Muscle of leg (tissue), 16 donors: ENCODE data around the gene SOS1. TPM values are rescaled to one million over a fixed set of nuclear protein-coding genes. Genes with fewer than 3 reads are reported as not detected.
"Not testable (repeated sequence)": the region's sequence is repeated elsewhere in the genome, so short reads cannot be mapped to it uniquely, and the experiment has no call there.

Experiments used
- DNase-seq: peaks from one replicate; pipeline ENCODE4 v3.0.0; 2013
- H3K27ac ChIP-seq: one replicate; pipeline ENCODE4 v1.5.1; 2013; ENCODE audit warnings: mild to moderate bottlenecking, low read length, control low read depth
- H3K27me3 ChIP-seq: one replicate; pipeline ENCODE4 v1.6.1; 2013; ENCODE audit warnings: low read length; ENCODE audit not compliant: control insufficient read depth, insufficient read depth
- H3K36me3 ChIP-seq: one replicate; pipeline ENCODE4 v1.6.1; 2013; ENCODE audit warnings: low read length; ENCODE audit not compliant: control insufficient read depth, insufficient read depth
- H3K4me1 ChIP-seq: one replicate; pipeline ENCODE4 v1.6.1; 2013; ENCODE audit warnings: low read length; ENCODE audit not compliant: control insufficient read depth, insufficient read depth
- H3K4me3 ChIP-seq: one replicate; pipeline ENCODE4 v1.5.1; 2013; ENCODE audit warnings: low read length, control low read depth
- H3K9me3 ChIP-seq: replicated peaks from 2 replicates; pipeline ENCODE4 v1.6.1; 2013; ENCODE audit warnings: low read depth, low read length; ENCODE audit not compliant: control insufficient read depth
- WGBS: methylation state at CpG from one replicate; pipeline ENCODE4 v1.1.5; 2013; ENCODE audit warnings: missing lambda C conversion rate; ENCODE audit not compliant: insufficient coverage; 5-methylcytosine and 5-hydroxymethylcytosine counted together
- long read RNA-seq, 11 donors: transcript quantifications; one replicate each; lab custom pipeline, GENCODE V29; 2026
- polyA plus RNA-seq, 8 donors: library from polyadenylated mRNA; unstranded; fragments of 120-200 nt; gene quantifications; one replicate each; pipeline versions ENCODE4 v1.2.1 to v1.2.3, GENCODE V29; 2013; ENCODE audit warnings: inconsistent platforms in 1 of 8, low replicate concordance in 1 of 8; ENCODE audit not compliant: insufficient read length in 8 of 8, insufficient read depth in 1 of 8
- total RNA-seq: library from RNA; stranded (reverse); fragments of 120-200 nt; gene quantifications from one replicate; pipeline ENCODE4 v1.2.4, GENCODE V29; 2013

Gene SOS1
- total RNA-seq (24.9 TPM), polyA plus RNA-seq (10 to 100 TPM; 18.5 to 33.8 (median 24.7) TPM)
- long read RNA-seq, donor 1, partial matches to known transcripts, result 0 of 1 reads
- long read RNA-seq, donor 1, other reads (novel, unspliced or antisense), result 0 of 1 reads
- long read RNA-seq, donor 2, result 0 reads
- long read RNA-seq, donor 3, full-length matches to known transcripts, result 3 of 3 reads
- long read RNA-seq, donor 3, partial matches to known transcripts, result 0 of 3 reads
- long read RNA-seq, donor 3, other reads (novel, unspliced or antisense), result 0 of 3 reads
- long read RNA-seq, donor 4, full-length matches to known transcripts, result 5 of 5 reads
- long read RNA-seq, donor 4, partial matches to known transcripts, result 0 of 5 reads
- long read RNA-seq, donor 4, other reads (novel, unspliced or antisense), result 0 of 5 reads
- long read RNA-seq, donor 5, partial matches to known transcripts, result 0 of 2 reads
- long read RNA-seq, donor 5, other reads (novel, unspliced or antisense), result 0 of 2 reads
- long read RNA-seq, donor 6, partial matches to known transcripts, result 0 of 1 reads
- long read RNA-seq, donor 6, other reads (novel, unspliced or antisense), result 0 of 1 reads
- long read RNA-seq, donor 7, result 0 reads
- long read RNA-seq, donor 8, partial matches to known transcripts, result 0 of 2 reads
- long read RNA-seq, donor 8, other reads (novel, unspliced or antisense), result 0 of 2 reads
- long read RNA-seq, donor 9, full-length matches to known transcripts, result 4 of 4 reads
- long read RNA-seq, donor 9, partial matches to known transcripts, result 0 of 4 reads
- long read RNA-seq, donor 9, other reads (novel, unspliced or antisense), result 0 of 4 reads
- long read RNA-seq, donor 10, partial matches to known transcripts, result 0 of 3 reads
- long read RNA-seq, donor 10, other reads (novel, unspliced or antisense), result 0 of 3 reads
- long read RNA-seq, donor 11, partial matches to known transcripts, result 0 of 1 reads
- long read RNA-seq, donor 11, other reads (novel, unspliced or antisense), result 0 of 1 reads

- H3K9me3 ChIP-seq, result no peaks in the 10 kb centered on the region
- peak; percentile 98 for DNase-seq
- peaks cover 21% of the 10 kb centered on the region for H3K4me1 ChIP-seq
- H3K27ac ChIP-seq, result peak within 1 kb of the TSS; percentile 97
- peaks cover 2% of the 10 kb centered on the region for H3K36me3 ChIP-seq
- 1% methylated on average over 57 of the region's 60 CpGs for WGBS
- H3K27me3 ChIP-seq, result no peaks in the 10 kb centered on the region
- H3K4me3 ChIP-seq, result peak within 1 kb of the TSS; percentile 59
Observed at GRCh38 chr2:39120771-39121522, at the start of gene SOS1. Gene SOS1 (minus strand): TSS chr2:39121051. CDS start chr2:39120422, 629 bp downstream.

GRCh38 chr2:39164089-39164488 lies 43.2 kb upstream of the SOS1 start:
- DNase-seq, result no peak
- Histone ChIP-seq H3K4me1 (peaks cover 6% of the 10 kb centered on the region), H3K4me3 (no peak overlapping the region), H3K27ac (no peak overlapping the region), H3K27me3 (no peaks in the 10 kb centered on the region), H3K9me3 (no peaks in the 10 kb centered on the region), H3K36me3 (no peaks in the 10 kb centered on the region)
- 73% methylated on average over 3 of the region's 4 CpGs for WGBS

GRCh38 chr2:39160982-39161381 lies 40.1 kb upstream of the SOS1 start:
- Histone ChIP-seq H3K9me3 (no peaks in the 10 kb centered on the region), H3K4me3 (no peak overlapping the region), H3K4me1 (peaks cover 6% of the 10 kb centered on the region), H3K27me3 (no peaks in the 10 kb centered on the region), H3K36me3 (no peaks in the 10 kb centered on the region), H3K27ac (peak overlapping the region; percentile 36)
- peak; percentile 84 for DNase-seq
- no CpG with 5 or more reads among the region's 3 CpGs for WGBS

GRCh38 chr2:39159283-39159682 lies 38.4 kb upstream of the SOS1 start:
- no CpG with 5 or more reads among the region's 2 CpGs for WGBS
- H3K36me3 ChIP-seq, result no peaks in the 10 kb centered on the region
- peaks cover 6% of the 10 kb centered on the region for H3K4me1 ChIP-seq
- no peaks in the 10 kb centered on the region for H3K9me3 ChIP-seq
- H3K27ac ChIP-seq, result no peak overlapping the region
- no peak overlapping the region for H3K4me3 ChIP-seq
- H3K27me3 ChIP-seq, result no peaks in the 10 kb centered on the region
- no peak for DNase-seq

- 97% methylated on average over 3 of the region's 4 CpGs for WGBS
- H3K4me1 ChIP-seq, result peaks cover 6% of the 10 kb centered on the region
- no peak overlapping the region for H3K4me3 ChIP-seq
- no peaks in the 10 kb centered on the region for H3K36me3 ChIP-seq
- H3K27ac ChIP-seq, result no peak overlapping the region
- no peaks in the 10 kb centered on the region for H3K9me3 ChIP-seq
- no peaks in the 10 kb centered on the region for H3K27me3 ChIP-seq
- no peak for DNase-seq
Observed at GRCh38 chr2:39158351-39158750, 37.5 kb upstream of the SOS1 start.

- peaks cover 6% of the 10 kb centered on the region for H3K4me1 ChIP-seq
- H3K4me3 ChIP-seq, result no peak overlapping the region
- no peaks in the 10 kb centered on the region for H3K36me3 ChIP-seq
- no peak overlapping the region for H3K27ac ChIP-seq
- 80% methylated on average over 4 of the region's 6 CpGs for WGBS
- no peaks in the 10 kb centered on the region for H3K27me3 ChIP-seq
- DNase-seq, result no peak
- H3K9me3 ChIP-seq, result no peaks in the 10 kb centered on the region
Observed at GRCh38 chr2:39156846-39157245, 36.0 kb upstream of the SOS1 start.

- no peaks in the 10 kb centered on the region for H3K27me3 ChIP-seq
- no peaks in the 10 kb centered on the region for H3K36me3 ChIP-seq
- DNase-seq, result peak; percentile 79
- peaks cover under 1% of the 10 kb centered on the region for H3K4me1 ChIP-seq
- H3K4me3 ChIP-seq, result no peak overlapping the region
- H3K9me3 ChIP-seq, result no peaks in the 10 kb centered on the region
- H3K27ac ChIP-seq, result no peak overlapping the region
Observed at GRCh38 chr2:39156107-39156506, 35.3 kb upstream of the SOS1 start.

GRCh38 chr2:39155573-39155972 lies 34.7 kb upstream of the SOS1 start:
- not testable (repeated sequence) for H3K36me3 ChIP-seq

GRCh38 chr2:39154944-39155343 lies 34.1 kb upstream of the SOS1 start:
- Histone ChIP-seq H3K4me3 (no peak overlapping the region), H3K4me1 (no peaks in the 10 kb centered on the region), H3K36me3 (no peaks in the 10 kb centered on the region), H3K9me3 (no peaks in the 10 kb centered on the region), H3K27ac (no peak overlapping the region), H3K27me3 (no peaks in the 10 kb centered on the region)
- DNase-seq, result no peak
- WGBS, result 60% methylated on average over 1 of the region's 3 CpGs

More at GRCh38 chr2:39155573-39155972, 34.7 kb upstream of the SOS1 start:
- not testable (repeated sequence) for H3K4me3 ChIP-seq, DNase-seq, H3K9me3 ChIP-seq, H3K4me1 ChIP-seq, H3K27ac ChIP-seq, H3K27me3 ChIP-seq
- WGBS, result 88% methylated on average over 3 of the region's 4 CpGs
